SK-N-SH (cell line): Measurements from ENCODE around the gene KIF13A. TPM values are rescaled to one million over a fixed set of nuclear protein-coding genes. Genes with fewer than 3 reads are reported as not detected.

Source experiments
- CTCF ChIA-PET: fragments of 300-600, 350-600 bp; formaldehyde crosslinking; extraction: SDS; loops from one replicate; lab custom pipeline; 2021; lab: Yijun Ruan, JAX
- POLR2A ChIA-PET: fragments of 350-600 bp; sonication (Branson Sonifier 250); formaldehyde crosslinking; extraction: SDS; loops from one replicate; lab custom pipeline; 2020; ENCODE audit warnings: antibody characterized with exemption, inconsistent platforms; lab: Yijun Ruan, JAX
- DNase-seq: peaks from one replicate; pipeline ENCODE4 v3.0.0; 2012
- H2AFZ ChIP-seq: fragments of 200-600 bp; sonication (generic); 2 replicates; pipeline ENCODE4 v1.8.1; 2016; ENCODE audit warnings: antibody characterized with exemption, mild to moderate bottlenecking, low read depth
- H3F3A ChIP-seq: fragments of 200-600 bp; sonication (generic); replicated peaks from 2 replicates; pipeline ENCODE3; 2016; ENCODE audit warnings: antibody characterized with exemption, mild to moderate bottlenecking; ENCODE audit not compliant: insufficient read depth
- H3K27ac ChIP-seq, 2 experiments: fragments of 200-500 bp in 1 of 2; fragments of 200-600 bp in 1 of 2; sonication (Bioruptor generic) in 1 of 2; sonication (generic), shearing (Covaris generic) in 1 of 2; 2 replicates each; pipeline versions ENCODE4 v1.5.1 to v1.6.1; 2014 to 2016; ENCODE audit warnings: low read depth in 2 of 2, inconsistent platforms in 1 of 2, low read length in 1 of 2, mild to moderate bottlenecking in 1 of 2, mixed read lengths in 1 of 2
- H3K27me3 ChIP-seq: fragments of 200-600 bp; sonication (generic), shearing (Covaris generic); 2 replicates; pipeline ENCODE4 v1.6.1; 2016; ENCODE audit warnings: mixed run types; ENCODE audit not compliant: insufficient read depth
- H3K36me3 ChIP-seq, 2 experiments: fragments of 200-500 bp in 1 of 2; fragments of 200-600 bp in 1 of 2; sonication (Bioruptor generic) in 1 of 2; sonication (generic) in 1 of 2; replicated peaks in 1 of 2; 2 replicates each; pipeline versions ENCODE3 to v1.5.1; 2014 to 2016; ENCODE audit warnings: low read length in 1 of 2, mild to moderate bottlenecking in 1 of 2; ENCODE audit not compliant: insufficient read depth in 2 of 2, control insufficient read depth in 1 of 2
- H3K4me1 ChIP-seq, 2 experiments: fragments of 200-500 bp in 1 of 2; fragments of 200-600 bp in 1 of 2; sonication (Bioruptor generic) in 1 of 2; sonication (generic), shearing (Covaris generic) in 1 of 2; 2 replicates each; pipeline versions ENCODE4 v1.5.1 to v1.6.1; 2014 to 2016; ENCODE audit warnings: low read depth in 1 of 2, low read length in 1 of 2, mixed run types in 1 of 2; ENCODE audit not compliant: insufficient read depth in 2 of 2, control insufficient read depth in 1 of 2
- H3K4me2 ChIP-seq: fragments of 200-600 bp; sonication (generic), shearing (Covaris generic); 2 replicates; pipeline ENCODE4 v1.6.1; 2017; ENCODE audit warnings: mixed run types
- H3K4me3 ChIP-seq, 2 experiments: fragments of 200-500 bp in 1 of 2; fragments of 200-600 bp in 1 of 2; sonication (Bioruptor generic) in 1 of 2; sonication (generic), shearing (Covaris generic) in 1 of 2; 2 replicates each; pipeline versions ENCODE4 v1.5.1 to v1.8.1; 2014 to 2016; ENCODE audit warnings: low read depth in 2 of 2, inconsistent platforms in 1 of 2, low read length in 1 of 2, mild to moderate bottlenecking in 1 of 2, mixed read lengths in 1 of 2, moderate library complexity in 1 of 2
- H3K79me2 ChIP-seq: fragments of 200-600 bp; sonication (generic); 2 replicates; pipeline ENCODE4 v1.8.1; 2017; ENCODE audit warnings: mild to moderate bottlenecking; ENCODE audit not compliant: insufficient read depth
- H3K9ac ChIP-seq: fragments of 200-600 bp; sonication (generic); 2 replicates; pipeline ENCODE4 v1.6.1; 2017; ENCODE audit warnings: mixed run types
- H3K9me2 ChIP-seq: fragments of 200-600 bp; sonication (generic); 2 replicates; pipeline ENCODE4 v1.6.1; 2017; ENCODE audit warnings: mixed run types
- H3K9me3 ChIP-seq: fragments of 200-600 bp; sonication (generic); 2 replicates; pipeline ENCODE4 v1.6.1; 2017; ENCODE audit warnings: mixed run types, mild to moderate bottlenecking, moderate library complexity
- H4K20me1 ChIP-seq: fragments of 200-600 bp; sonication (generic); 2 replicates; pipeline ENCODE4 v1.6.1; 2017; ENCODE audit warnings: mild to moderate bottlenecking, mixed run types; ENCODE audit not compliant: insufficient read depth
- ELF1 ChIP-seq: IDR thresholded peaks from 2 replicates; pipeline ENCODE4 v1.4.0; 2012
- FOSL2 ChIP-seq: IDR thresholded peaks from 2 replicates; pipeline ENCODE4 v1.4.0; 2012; ENCODE audit warnings: low read depth, mild to moderate bottlenecking, moderate library complexity, borderline replicate concordance
- GABPA ChIP-seq: IDR thresholded peaks from 2 replicates; pipeline ENCODE4 v1.4.0; 2012; ENCODE audit warnings: low read depth, mild to moderate bottlenecking
- MAX ChIP-seq: IDR thresholded peaks from 2 replicates; pipeline ENCODE4 v1.4.0; 2012; ENCODE audit warnings: low read depth
- MXI1 ChIP-seq: IDR thresholded peaks from 2 replicates; pipeline ENCODE4 v1.6.1; 2012; ENCODE audit warnings: mild to moderate bottlenecking, low read depth, low read length, improper control_type of control experiment
- NRF1 ChIP-seq: IDR thresholded peaks from 2 replicates; pipeline ENCODE4 v1.6.1; 2012; ENCODE audit warnings: low read depth, mild to moderate bottlenecking, low read length
- RCOR1 ChIP-seq: fragments of 150-350 bp; IDR thresholded peaks from 2 replicates; pipeline ENCODE4 v1.6.1; 2017; ENCODE audit warnings: antibody characterized with exemption, low read length
- SIN3A ChIP-seq: IDR thresholded peaks from 2 replicates; pipeline ENCODE4 v1.6.1; 2012; ENCODE audit warnings: low read depth, mild to moderate bottlenecking, low read length, moderate library complexity, borderline replicate concordance
- TAF1 ChIP-seq: IDR thresholded peaks from 2 replicates; pipeline ENCODE4 v1.6.1; 2012; ENCODE audit warnings: low read depth, mild to moderate bottlenecking, low read length, moderate library complexity, borderline replicate concordance
- TCF12 ChIP-seq: IDR thresholded peaks from 2 replicates; pipeline ENCODE4 v1.4.0; 2012
- ZBTB33 ChIP-seq: IDR thresholded peaks from 2 replicates; pipeline ENCODE4 v1.4.0; 2012; ENCODE audit warnings: low read depth, borderline replicate concordance
- WGBS: methylation state at CpG from one replicate; pipeline ENCODE4 v1.1.6; 2017; ENCODE audit warnings: low lambda C conversion rate; 5-methylcytosine and 5-hydroxymethylcytosine counted together
- polyA plus RNA-seq, 3 experiments: library from polyadenylated mRNA; depleted of rRNA; stranded (reverse); fragments of >200 nt; gene quantifications; 2 replicates each; pipeline ENCODE4 v1.2.3, GENCODE V29; 2012
- small RNA-seq, 7 experiments: library from RNA; depleted of rRNA; stranded (forward); fragments of <200 nt; gene quantifications; one replicate each; pipeline ENCODE3, GENCODE V24; 2012
- TF ChIP-seq, protein P1 (sequence below): IDR thresholded peaks from 2 replicates; pipeline ENCODE4 v1.6.1; 2012; ENCODE audit warnings: mild to moderate bottlenecking, low read depth, low read length, moderate library complexity

KIF13A gene
- polyA plus RNA-seq, 1 of the 3 experiments (the other 2 are of a cell fraction): 18.2 TPM

- CTCF ChIA-PET: no interaction called here
- Histone ChIP-seq H2AFZ (no peak overlapping the region), H3K4me2 (no peak overlapping the region), H3K9me3 (no peaks in the 10 kb centered on the region), H3K9me2 (no peaks in the 10 kb centered on the region), H4K20me1 (peaks cover 7% of the 10 kb centered on the region; the same call in 1 of the 2 replicates), H3K27ac (no peak overlapping the region), H3K4me3 (no peak overlapping the region), H3K4me1 (peaks cover 0 to 3% of the 10 kb centered on the region in 2 experiments; a peak in 3 of 4 replicates), H3K9ac (no peak overlapping the region), H3F3A (peaks cover 11% of the 10 kb centered on the region), H3K79me2 (peaks cover 22% of the 10 kb centered on the region)
- WGBS: 97% methylated on average over 2 of the region's 2 CpGs
- no peak for DNase-seq
- TF ChIP-seq RCOR1 (no peak), GABPA (no peak), SIN3A (no peak), TAF1 (no peak), ELF1 (no peak), TCF12 (no peak), FOSL2 (no peak), MAX (no peak), MXI1 (no peak), NRF1 (no peak), ZBTB33 (no peak)
- TF ChIP-seq, protein P1, sequence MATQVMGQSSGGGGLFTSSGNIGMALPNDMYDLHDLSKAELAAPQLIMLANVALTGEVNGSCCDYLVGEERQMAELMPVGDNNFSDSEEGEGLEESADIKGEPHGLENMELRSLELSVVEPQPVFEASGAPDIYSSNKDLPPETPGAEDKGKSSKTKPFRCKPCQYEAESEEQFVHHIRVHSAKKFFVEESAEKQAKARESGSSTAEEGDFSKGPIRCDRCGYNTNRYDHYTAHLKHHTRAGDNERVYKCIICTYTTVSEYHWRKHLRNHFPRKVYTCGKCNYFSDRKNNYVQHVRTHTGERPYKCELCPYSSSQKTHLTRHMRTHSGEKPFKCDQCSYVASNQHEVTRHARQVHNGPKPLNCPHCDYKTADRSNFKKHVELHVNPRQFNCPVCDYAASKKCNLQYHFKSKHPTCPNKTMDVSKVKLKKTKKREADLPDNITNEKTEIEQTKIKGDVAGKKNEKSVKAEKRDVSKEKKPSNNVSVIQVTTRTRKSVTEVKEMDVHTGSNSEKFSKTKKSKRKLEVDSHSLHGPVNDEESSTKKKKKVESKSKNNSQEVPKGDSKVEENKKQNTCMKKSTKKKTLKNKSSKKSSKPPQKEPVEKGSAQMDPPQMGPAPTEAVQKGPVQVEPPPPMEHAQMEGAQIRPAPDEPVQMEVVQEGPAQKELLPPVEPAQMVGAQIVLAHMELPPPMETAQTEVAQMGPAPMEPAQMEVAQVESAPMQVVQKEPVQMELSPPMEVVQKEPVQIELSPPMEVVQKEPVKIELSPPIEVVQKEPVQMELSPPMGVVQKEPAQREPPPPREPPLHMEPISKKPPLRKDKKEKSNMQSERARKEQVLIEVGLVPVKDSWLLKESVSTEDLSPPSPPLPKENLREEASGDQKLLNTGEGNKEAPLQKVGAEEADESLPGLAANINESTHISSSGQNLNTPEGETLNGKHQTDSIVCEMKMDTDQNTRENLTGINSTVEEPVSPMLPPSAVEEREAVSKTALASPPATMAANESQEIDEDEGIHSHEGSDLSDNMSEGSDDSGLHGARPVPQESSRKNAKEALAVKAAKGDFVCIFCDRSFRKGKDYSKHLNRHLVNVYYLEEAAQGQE: no peak
- TF ChIP-seq, all 33 proteins: peak for 0
- Histone ChIP-seq H3K36me3 (no peaks in the 10 kb centered on the region), H3K27me3 (no peaks in the 10 kb centered on the region)
- POLR2A ChIA-PET: no interaction called here
Measured at GRCh38 chr6:17709476-17709875, 278.0 kb downstream of the KIF13A start.

Small RNAs within 50 kb of the gene (small RNA-seq; reads per million reads assigned to genes)
- gene RF00019 (0 reads per million in 7 experiments), gene RNA5SP204 (0.40 to 24.9 (median 8.5) reads per million in 7 experiments)

Other genes with a start within 250 kb of the KIF13A start
- 0.15 and 0.29 TPM in 2 replicates for gene NHLRC1, start 135.0 kb upstream of the KIF13A start, polyA plus RNA-seq (2012; rRNA removed)
- 8.1 and 10.9 TPM in 2 replicates for gene TPMT, start 167.4 kb upstream of the KIF13A start, polyA plus RNA-seq (2012; rRNA removed)
- gene KDM1B, start 167.8 kb upstream of the KIF13A start, polyA plus RNA-seq (2012; rRNA removed): 9.4 and 11.7 TPM in 2 replicates